Measurements from ENCODE around the gene NEURL1.
"Not testable (repeated sequence)": the region's sequence is repeated elsewhere in the genome, so short reads cannot be mapped to it uniquely, and the experiment has no call there.

The NEURL1 gene

DNA sequence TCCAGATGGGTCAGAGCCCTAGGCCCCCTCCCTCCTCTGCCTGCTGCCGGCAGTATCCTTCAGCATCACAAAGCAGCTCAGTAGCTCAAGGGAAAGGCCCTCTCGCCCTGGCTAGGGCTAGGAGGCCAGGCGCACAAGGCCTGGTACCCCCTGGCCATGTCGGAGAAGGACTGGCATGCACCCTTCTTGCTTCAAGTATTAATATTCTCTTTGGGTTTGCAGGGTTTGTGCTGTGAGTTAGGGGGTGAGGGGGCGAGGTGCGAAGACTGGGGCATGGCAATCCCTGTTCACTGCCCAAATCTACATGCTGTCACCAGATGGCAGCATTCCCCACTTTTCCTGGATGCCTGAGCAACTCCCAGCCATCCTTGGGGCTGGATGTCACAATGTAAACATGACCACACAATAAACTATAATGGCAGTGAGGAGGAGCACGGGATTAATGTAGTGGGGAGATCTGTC is 105.2 kb downstream of the NEURL1 start:
- H3K4me1 ChIP-seq = no peaks in the 10 kb centered on the region; the same call in none of the 2 replicates
- peak; percentile 78 to 85 for DNase-seq (ENCODE audit: low spot score in 2 of 2)
- in situ Hi-C loops (cut with MboI; ENCODE audit: low sequenced_read_pairs) = loop anchor here (10.0 kb wide), 1 partner anchor 256 kb away; the partner anchor contains the start of gene SH3PXD2A
- H3K36me3 ChIP-seq (replicated peaks) = no peaks in the 10 kb centered on the region
- H3K27me3 ChIP-seq (ENCODE audit: low read depth) = no peaks in the 10 kb centered on the region
- no peak overlapping the region for H3K4me3 ChIP-seq
- no peaks in the 10 kb centered on the region for H3K9me3 ChIP-seq

DNA sequence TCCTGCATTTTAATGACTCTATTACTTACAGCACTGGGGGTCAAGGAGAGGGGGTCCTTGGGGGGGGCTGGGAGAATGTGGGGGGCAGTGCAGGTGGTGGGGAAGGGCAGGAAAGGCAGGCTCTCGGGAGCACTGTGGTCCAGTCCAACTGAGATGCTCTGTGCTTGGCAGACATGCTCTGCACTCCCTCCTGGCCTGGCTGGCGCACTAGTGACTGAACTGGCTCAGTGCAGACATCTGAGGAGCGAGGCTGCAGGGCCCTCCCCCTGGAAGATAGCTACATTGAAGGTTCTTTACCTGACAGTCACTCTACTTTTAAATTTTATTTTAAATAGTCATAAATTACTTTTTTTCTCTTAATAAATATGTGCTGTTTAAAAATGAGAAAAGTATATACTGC is 105.7 kb downstream of the NEURL1 start:
- Histone ChIP-seq H3K36me3 (replicated peaks) (no peaks in the 10 kb centered on the region), H3K4me3 (no peak overlapping the region), H3K27me3 (ENCODE audit: low read depth) (no peaks in the 10 kb centered on the region), H3K9me3 (no peaks in the 10 kb centered on the region), H3K4me1 (no peaks in the 10 kb centered on the region; the same call in none of the 2 replicates)
- no peak for DNase-seq (ENCODE audit: low spot score in 2 of 2)
- in situ Hi-C loops (cut with MboI; ENCODE audit: low sequenced_read_pairs) = loop anchor here (10.0 kb wide), 1 partner anchor 256 kb away; the partner anchor contains the start of gene SH3PXD2A

DNA sequence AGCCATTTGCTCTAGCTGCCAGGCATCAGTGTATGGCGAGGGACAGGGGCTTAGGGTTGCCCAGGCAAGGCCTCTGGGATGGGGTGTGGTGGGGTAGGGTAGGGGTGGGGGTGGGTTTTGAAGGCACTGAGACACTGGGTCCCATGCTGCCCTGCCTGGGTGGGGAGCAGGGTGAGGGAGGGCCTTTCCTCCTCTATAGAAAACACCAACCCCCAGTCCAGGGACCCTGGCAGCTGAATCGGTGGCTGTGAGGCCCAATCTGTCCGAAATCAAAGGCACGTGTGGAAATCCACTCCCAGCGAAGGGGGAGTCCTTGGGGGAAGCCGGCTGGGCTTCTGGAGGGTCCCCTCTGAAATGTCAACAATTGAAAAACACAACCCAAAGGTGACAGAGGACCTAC is 106.4 kb downstream of the NEURL1 start:
- in situ Hi-C loops (cut with MboI; ENCODE audit: low sequenced_read_pairs) = loop anchor here (10.0 kb wide), 2 partner anchors 85 to 255 kb away; partner anchors contain the start of gene SH3PXD2A
- H3K27me3 ChIP-seq (ENCODE audit: low read depth) = no peaks in the 10 kb centered on the region
- no peaks in the 10 kb centered on the region; the same call in none of the 2 replicates for H3K4me1 ChIP-seq
- no peaks in the 10 kb centered on the region for H3K36me3 ChIP-seq (replicated peaks)
- no peak overlapping the region for H3K4me3 ChIP-seq
- no peaks in the 10 kb centered on the region for H3K9me3 ChIP-seq
- DNase-seq (ENCODE audit: low spot score in 2 of 2) = no peak

DNA sequence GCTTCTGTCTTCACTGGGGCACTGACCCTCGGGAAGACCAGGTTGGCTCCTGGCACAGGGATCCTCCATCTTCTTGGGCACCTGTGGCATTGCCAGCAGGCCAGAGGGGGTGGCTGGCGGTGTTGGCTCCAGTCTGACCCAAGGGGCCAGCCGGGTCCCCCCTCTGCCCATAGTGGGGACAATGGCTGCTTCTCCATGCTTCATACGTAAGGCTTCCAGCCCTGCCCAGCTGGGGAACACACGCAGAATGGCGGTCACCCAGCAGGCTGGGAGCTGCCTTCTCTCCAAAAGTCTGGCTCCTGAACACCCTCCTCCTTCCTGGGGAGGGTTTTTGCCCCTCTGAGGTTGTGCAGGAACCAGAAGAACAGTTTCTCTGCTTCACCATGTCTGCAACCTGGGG is 106.8 kb downstream of the NEURL1 start:
- Histone ChIP-seq H3K36me3 (replicated peaks) (no peaks in the 10 kb centered on the region), H3K27me3 (ENCODE audit: low read depth) (no peaks in the 10 kb centered on the region), H3K4me1 (no peaks in the 10 kb centered on the region; the same call in none of the 2 replicates), H3K4me3 (no peak overlapping the region), H3K9me3 (no peaks in the 10 kb centered on the region)
- no peak for DNase-seq (ENCODE audit: low spot score in 2 of 2)
- in situ Hi-C loops (cut with MboI; ENCODE audit: low sequenced_read_pairs) = loop anchor here (10.0 kb wide), 1 partner anchor 84 kb away; no protein-coding TSS in a partner anchor

DNA sequence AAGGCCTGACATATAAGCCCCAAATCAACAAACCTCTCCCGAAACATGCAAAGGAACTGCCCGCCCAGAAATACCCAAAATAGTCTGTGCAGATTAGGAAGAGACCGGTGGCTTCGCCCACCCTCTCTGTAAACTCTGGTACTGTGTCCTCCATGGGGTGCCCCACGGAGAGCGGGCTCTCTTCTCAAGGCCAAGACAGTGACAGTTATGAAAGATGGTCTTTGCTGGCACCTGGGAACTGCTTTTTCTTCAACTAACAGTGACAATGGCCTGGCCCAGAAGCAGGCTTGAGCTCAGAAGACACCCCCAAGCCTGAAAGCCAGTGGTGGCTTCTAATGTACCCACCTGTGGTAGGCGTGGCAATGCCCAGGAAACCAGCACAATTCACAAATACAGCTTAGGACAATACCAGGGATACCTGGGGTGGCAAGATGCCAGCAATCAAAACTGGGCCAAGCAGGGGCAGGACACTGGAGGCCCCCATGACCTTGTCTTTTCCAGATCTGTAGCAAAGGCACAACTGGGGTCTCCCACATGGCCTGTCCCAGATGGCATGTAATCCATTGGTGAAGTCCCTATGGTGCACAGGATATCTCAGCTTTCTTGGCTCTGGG is 107.6 kb downstream of the NEURL1 start:
- 0 out of 2 replicates have a peak, but pooled peaks cover 4% of the 10 kb centered on the region for H3K9me3 ChIP-seq

DNA sequence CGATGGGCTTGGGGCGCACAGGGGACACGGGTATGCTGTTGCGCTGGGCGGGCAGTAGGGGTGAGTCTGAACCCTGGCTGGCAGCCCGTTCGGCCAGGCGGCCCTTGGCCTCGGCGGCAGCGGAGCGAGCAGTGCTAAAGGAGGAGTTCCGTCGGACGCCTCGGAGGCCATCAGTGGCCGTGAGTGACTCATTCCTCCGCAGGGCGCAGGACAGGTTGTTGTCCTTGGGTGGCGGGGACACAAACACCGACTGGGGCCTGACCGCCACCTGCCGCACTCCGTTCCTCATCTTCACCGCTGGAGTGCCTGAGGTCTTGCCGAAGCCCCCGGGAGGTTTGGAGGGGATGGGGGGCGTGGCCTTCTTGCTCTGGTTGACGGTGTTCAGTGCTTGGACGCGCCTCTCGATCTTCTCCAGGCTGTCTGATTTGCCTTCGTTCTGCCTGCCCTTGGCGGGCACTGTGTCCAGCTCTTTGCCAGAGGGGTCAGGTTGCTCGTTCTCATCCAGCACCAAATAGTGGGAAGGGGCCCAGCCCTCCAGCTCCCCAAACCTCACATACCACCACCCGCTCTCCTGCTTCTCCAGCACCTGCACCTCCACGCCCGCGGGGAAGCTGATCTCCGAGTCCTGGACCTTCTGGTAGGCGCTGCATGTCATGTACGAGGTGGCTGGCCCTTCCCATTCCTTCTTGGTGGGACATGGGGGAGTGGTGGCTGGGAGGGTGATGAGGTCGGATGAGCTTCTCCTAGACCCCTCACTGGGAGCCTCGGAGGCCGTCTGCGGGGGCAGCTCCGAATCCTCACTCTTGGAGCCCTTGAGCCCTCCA is 108.7 kb downstream of the NEURL1 start:
- H3K4me1 ChIP-seq = no peaks in the 10 kb centered on the region; the same call in none of the 2 replicates
- DNase-seq (ENCODE audit: low spot score in 2 of 2) = no peak
- in situ Hi-C loops (cut with MboI; ENCODE audit: low sequenced_read_pairs) = loop anchor here (10.0 kb wide), 1 partner anchor 83 kb away; no protein-coding TSS in a partner anchor
- H3K27me3 ChIP-seq (ENCODE audit: low read depth) = no peaks in the 10 kb centered on the region
- no peaks in the 10 kb centered on the region for H3K36me3 ChIP-seq (replicated peaks)
- no peak overlapping the region for H3K4me3 ChIP-seq
- 0 out of 2 replicates have a peak, but pooled peaks cover 4% of the 10 kb centered on the region for H3K9me3 ChIP-seq

More for the DNA sequence above, 107.6 kb downstream of the NEURL1 start:
- no peak for DNase-seq (ENCODE audit: low spot score in 2 of 2)
- no peaks in the 10 kb centered on the region; the same call in none of the 2 replicates for H3K4me1 ChIP-seq
- no peaks in the 10 kb centered on the region for H3K36me3 ChIP-seq (replicated peaks)
- in situ Hi-C loops (cut with MboI; ENCODE audit: low sequenced_read_pairs) = loop anchor here (10.0 kb wide), 1 partner anchor 84 kb away; no protein-coding TSS in a partner anchor
- H3K27me3 ChIP-seq (ENCODE audit: low read depth) = no peaks in the 10 kb centered on the region
- no peak overlapping the region for H3K4me3 ChIP-seq

DNA sequence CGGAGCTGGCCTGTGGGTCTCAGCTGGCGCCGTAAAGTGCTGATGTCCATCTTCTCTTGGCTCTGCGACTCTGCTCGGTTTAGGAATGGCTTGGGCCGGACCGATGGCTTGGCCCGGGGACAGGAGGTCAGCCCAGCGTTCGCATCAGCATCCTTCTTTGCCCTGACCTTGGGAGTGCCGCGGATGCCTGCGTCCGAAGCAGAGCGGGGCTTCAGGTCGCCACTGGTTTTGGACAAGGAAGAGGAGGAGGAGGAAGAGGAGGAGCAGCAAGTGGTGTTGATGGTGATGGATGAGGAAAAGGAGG is 109.3 kb downstream of the NEURL1 start:
- no peaks in the 10 kb centered on the region for H3K36me3 ChIP-seq (replicated peaks)
- H3K4me1 ChIP-seq = no peaks in the 10 kb centered on the region; the same call in none of the 2 replicates
- H3K9me3 ChIP-seq = 0 out of 2 replicates have a peak, but pooled peaks cover 4% of the 10 kb centered on the region
- no peak for DNase-seq (ENCODE audit: low spot score in 2 of 2)
- in situ Hi-C loops (cut with MboI; ENCODE audit: low sequenced_read_pairs) = loop anchor here (10.0 kb wide), 1 partner anchor 82 kb away; no protein-coding TSS in a partner anchor
- no peaks in the 10 kb centered on the region for H3K27me3 ChIP-seq (ENCODE audit: low read depth)
- H3K4me3 ChIP-seq = no peak overlapping the region

DNA sequence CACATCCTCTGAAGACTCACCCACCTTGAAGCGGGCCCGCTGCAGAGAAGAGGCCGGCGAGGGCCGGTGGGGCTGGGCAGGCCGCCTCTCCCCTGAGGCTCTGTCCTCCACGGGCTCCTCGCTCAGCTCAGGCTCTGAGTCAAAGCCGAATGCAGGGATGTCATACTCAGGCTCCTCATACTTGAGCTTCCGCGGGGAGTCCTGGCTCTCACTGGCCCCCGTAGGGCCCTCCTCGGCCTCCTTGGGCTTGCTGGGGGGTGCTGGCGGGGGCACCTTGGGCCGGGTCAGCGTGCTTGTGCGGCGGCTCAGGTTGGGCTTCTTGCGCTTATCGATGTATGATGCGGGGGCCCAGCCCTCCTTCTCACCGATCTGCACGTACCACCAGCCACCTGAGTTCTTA is 109.9 kb downstream of the NEURL1 start:
- Histone ChIP-seq H3K36me3 (replicated peaks) (no peaks in the 10 kb centered on the region), H3K4me1 (no peaks in the 10 kb centered on the region; the same call in none of the 2 replicates), H3K4me3 (no peak overlapping the region), H3K27me3 (ENCODE audit: low read depth) (no peaks in the 10 kb centered on the region), H3K9me3 (0 out of 2 replicates have a peak, but pooled peaks cover 4% of the 10 kb centered on the region)
- no peak for DNase-seq (ENCODE audit: low spot score in 2 of 2)
- in situ Hi-C loops (cut with MboI; ENCODE audit: low sequenced_read_pairs) = loop anchor here (10.0 kb wide), 1 partner anchor 81 kb away; no protein-coding TSS in a partner anchor

DNA sequence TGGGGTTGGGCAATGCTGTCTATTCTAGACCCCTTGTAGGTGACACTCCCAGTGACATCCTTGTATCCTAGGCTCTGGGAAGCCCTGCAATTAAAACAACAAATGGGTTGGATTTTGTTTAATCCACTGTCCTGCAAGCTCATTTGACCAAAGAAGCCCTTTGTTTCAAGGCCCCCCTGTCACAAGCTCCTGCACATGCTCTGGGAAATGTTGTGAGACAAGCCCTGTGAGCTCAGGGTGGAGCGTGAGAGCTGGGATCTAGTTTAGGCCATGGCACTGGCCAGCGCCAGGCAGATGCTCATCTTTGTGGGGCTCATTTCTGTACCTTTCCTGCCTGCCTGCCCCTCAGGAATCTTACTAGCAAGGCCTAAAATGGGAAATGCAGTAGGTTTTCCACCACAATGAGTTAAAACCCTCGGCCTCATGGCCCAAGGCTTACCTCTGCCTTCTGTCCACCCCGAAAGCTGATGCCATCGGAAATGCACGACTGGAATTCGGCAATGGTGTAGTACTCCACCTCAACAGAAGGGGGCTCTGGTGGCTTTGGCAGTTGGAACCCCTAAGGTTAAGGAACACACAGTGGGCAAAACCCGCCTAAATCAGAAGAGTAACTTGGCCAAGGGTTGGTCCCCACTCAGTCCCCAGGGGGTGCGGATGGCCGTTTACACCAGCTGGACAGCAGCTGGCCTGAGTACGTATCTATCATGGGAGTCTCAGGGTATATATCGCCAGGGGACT is 112.0 kb downstream of the NEURL1 start:
- Histone ChIP-seq H3K4me3 (no peak overlapping the region), H3K27me3 (ENCODE audit: low read depth) (no peaks in the 10 kb centered on the region), H3K4me1 (no peaks in the 10 kb centered on the region), H3K36me3 (replicated peaks) (no peaks in the 10 kb centered on the region), H3K9me3 (0 out of 2 replicates have a peak, but pooled peaks cover 4% of the 10 kb centered on the region)
- peak in 1 of 2 experiments; percentile 50 for DNase-seq (ENCODE audit: low spot score in 2 of 2)
- in situ Hi-C loops (cut with MboI; ENCODE audit: low sequenced_read_pairs) = loop anchor here (10.0 kb wide), 1 partner anchor 79 kb away; no protein-coding TSS in a partner anchor

DNA sequence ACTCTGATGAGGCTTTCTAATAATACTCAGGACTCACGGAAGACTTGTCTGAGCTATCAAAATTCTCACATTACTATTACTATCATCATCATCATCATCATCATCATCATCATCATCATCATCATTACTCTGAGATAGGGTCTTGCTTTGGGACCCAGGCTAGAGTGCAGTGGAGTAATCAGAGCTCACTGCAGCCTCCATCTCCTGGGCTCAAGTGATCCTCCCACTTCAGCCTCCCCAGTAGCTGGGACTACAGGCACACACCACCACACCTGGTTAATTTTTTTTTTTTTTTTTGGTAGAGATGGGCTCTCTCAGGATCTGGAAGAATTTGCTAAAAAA is 112.6 kb downstream of the NEURL1 start:
- not testable (repeated sequence) for H3K36me3 ChIP-seq (replicated peaks); H3K4me3 ChIP-seq
- in situ Hi-C loops (cut with MboI; ENCODE audit: low sequenced_read_pairs) = loop anchor here (10.0 kb wide), 1 partner anchor 79 kb away; no protein-coding TSS in a partner anchor

DNA sequence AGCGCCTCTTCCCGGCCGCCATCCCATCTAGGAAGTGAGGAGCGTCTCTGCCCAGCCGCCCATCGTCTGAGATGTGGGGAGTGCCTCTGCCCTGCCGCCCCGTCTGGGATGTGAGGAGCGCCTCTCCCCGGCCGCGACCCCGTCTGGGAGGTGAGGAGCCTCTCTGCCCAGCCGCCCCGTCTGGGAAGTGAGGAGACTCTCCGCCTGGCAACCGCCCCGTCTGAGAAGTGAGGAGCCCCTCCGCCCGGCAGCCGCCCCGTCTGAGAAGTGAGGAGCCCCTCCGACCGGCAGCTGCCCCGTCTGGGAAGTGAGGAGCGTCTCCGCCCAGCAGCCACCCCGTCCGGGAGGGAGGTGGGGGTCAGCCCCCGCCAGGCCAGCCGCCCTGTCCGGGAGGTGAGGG is 113.5 kb downstream of the NEURL1 start:
- H3K9me3 ChIP-seq; H3K4me1 ChIP-seq; H3K36me3 ChIP-seq (replicated peaks); H3K4me3 ChIP-seq; H3K27me3 ChIP-seq (ENCODE audit: low read depth); DNase-seq (ENCODE audit: low spot score in 2 of 2): not testable (repeated sequence)
- in situ Hi-C loops (cut with MboI; ENCODE audit: low sequenced_read_pairs) = loop anchor here (10.0 kb wide), 1 partner anchor 78 kb away; no protein-coding TSS in a partner anchor

More for the DNA sequence above, 112.6 kb downstream of the NEURL1 start:
- H3K4me1 ChIP-seq; H3K27me3 ChIP-seq (ENCODE audit: low read depth); H3K9me3 ChIP-seq; DNase-seq (ENCODE audit: low spot score in 2 of 2): not testable (repeated sequence)

DNA sequence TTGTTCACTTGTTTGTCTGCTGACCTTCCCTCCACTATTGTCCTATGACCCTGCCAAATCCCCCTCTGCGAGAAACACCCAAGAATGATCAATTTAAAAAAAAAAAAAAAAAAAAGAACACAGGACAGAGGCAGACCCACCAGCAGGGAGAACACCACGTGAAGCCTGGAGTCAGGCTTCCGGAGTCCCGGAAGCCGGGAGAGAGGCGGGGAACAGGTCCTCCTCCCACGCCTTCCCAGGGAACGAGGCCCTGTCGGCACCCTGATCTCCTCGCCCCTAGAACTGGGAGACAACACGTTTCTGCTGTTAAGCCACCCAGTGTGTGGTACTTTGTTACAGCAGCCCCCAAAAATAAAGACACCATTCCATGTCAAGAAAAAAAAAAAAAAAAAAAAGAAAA is 114.6 kb downstream of the NEURL1 start:
- not testable (repeated sequence) for DNase-seq (ENCODE audit: low spot score in 2 of 2); H3K4me3 ChIP-seq; H3K4me1 ChIP-seq; H3K27me3 ChIP-seq (ENCODE audit: low read depth); H3K36me3 ChIP-seq (replicated peaks); H3K9me3 ChIP-seq
- in situ Hi-C loops (cut with MboI; ENCODE audit: low sequenced_read_pairs) = loop anchor here (10.0 kb wide), 1 partner anchor 77 kb away; no protein-coding TSS in a partner anchor
